Liver (tissue), 9 donors: ENCODE results near the gene CCDC40. TPM values are rescaled to one million over a fixed set of nuclear protein-coding genes. Genes with fewer than 3 reads are reported as not detected.
A peak's percentile ranks its signal among the peaks of the same experiment; 100 is the strongest.

Source experiments
- DNase-seq: peaks from one replicate; pipeline ENCODE4 v3.0.0-alpha.2; 2017; ENCODE audit warnings: low spot score
- H3K27ac ChIP-seq, 2 donors: one replicate each; pipeline ENCODE4 v1.7.0; 2013; ENCODE audit warnings: inconsistent platforms in 2 of 2, low read length in 2 of 2, control low read depth in 1 of 2, low read depth in 1 of 2, mild to moderate bottlenecking in 1 of 2
- H3K27me3 ChIP-seq, 4 donors: one replicate each; pipeline versions ENCODE4 v1.6.1 to v1.7.0; 2013; ENCODE audit warnings: low read length in 3 of 4, inconsistent platforms in 1 of 4, mild to moderate bottlenecking in 1 of 4, moderate library complexity in 1 of 4; ENCODE audit not compliant: control insufficient read depth in 4 of 4, insufficient read depth in 4 of 4
- H3K36me3 ChIP-seq, 4 donors: one replicate each; pipeline versions ENCODE4 v1.6.1 to v1.7.0; 2013; ENCODE audit warnings: low read length in 3 of 4, mild to moderate bottlenecking in 3 of 4, low read depth in 1 of 4, moderate library complexity in 1 of 4; ENCODE audit not compliant: control insufficient read depth in 4 of 4, insufficient read depth in 3 of 4
- H3K4me1 ChIP-seq, 4 donors: one replicate each; pipeline versions ENCODE4 v1.6.1 to v1.7.0; 2013; ENCODE audit warnings: low read length in 3 of 4, mild to moderate bottlenecking in 3 of 4, moderate library complexity in 1 of 4; ENCODE audit not compliant: control insufficient read depth in 4 of 4, insufficient read depth in 4 of 4
- H3K4me3 ChIP-seq, 3 donors: one replicate each; pipeline versions ENCODE4 v1.6.1 to v1.7.0; 2013; ENCODE audit warnings: low read length in 3 of 3, control low read depth in 1 of 3, low read depth in 1 of 3, mild to moderate bottlenecking in 1 of 3
- H3K9ac ChIP-seq, 2 donors: one replicate each; pipeline ENCODE4 v1.7.0; 2013; ENCODE audit warnings: low read length in 2 of 2, mild to moderate bottlenecking in 2 of 2, moderate library complexity in 2 of 2, control low read depth in 1 of 2, low read depth in 1 of 2
- H3K9me3 ChIP-seq, 4 donors: one replicate each; pipeline versions ENCODE4 v1.6.1 to v1.7.0; 2013; ENCODE audit warnings: low read length in 3 of 4; ENCODE audit not compliant: control insufficient read depth in 4 of 4
- ATF3 ChIP-seq: IDR thresholded peaks from 2 replicates; pipeline ENCODE4 v1.6.1; 2016; ENCODE audit warnings: antibody characterized with exemption
- EGR1 ChIP-seq, 2 donors: IDR thresholded peaks; 2 replicates each; pipeline ENCODE4 v1.6.1; 2016 to 2018; ENCODE audit warnings: antibody characterized with exemption in 2 of 2, low read depth in 2 of 2
- FOXA1 ChIP-seq: IDR thresholded peaks from 2 replicates; pipeline ENCODE4 v1.6.1; 2016; ENCODE audit warnings: antibody characterized with exemption
- FOXA2 ChIP-seq: IDR thresholded peaks from 2 replicates; pipeline ENCODE4 v1.6.1; 2016; ENCODE audit warnings: antibody characterized with exemption
- GABPA ChIP-seq, 2 donors: IDR thresholded peaks in 1 of 2; conservative IDR thresholded peaks in 1 of 2; 2 replicates each; pipeline ENCODE4 v1.6.1; 2016; ENCODE audit warnings: antibody characterized with exemption in 2 of 2, mild to moderate bottlenecking in 1 of 2, moderate library complexity in 1 of 2
- HNF4A ChIP-seq, 2 donors: conservative IDR thresholded peaks; 2 replicates each; pipeline ENCODE4 v1.6.1; 2016; ENCODE audit warnings: antibody characterized with exemption in 2 of 2, mild to moderate bottlenecking in 2 of 2
- HNF4G ChIP-seq: IDR thresholded peaks from 2 replicates; pipeline ENCODE4 v1.6.1; 2016; ENCODE audit warnings: antibody characterized with exemption
- JUND ChIP-seq, 2 donors: IDR thresholded peaks; 2 replicates each; pipeline ENCODE4 v1.6.1; 2016; ENCODE audit warnings: antibody characterized with exemption in 2 of 2
- MAX ChIP-seq: IDR thresholded peaks from 2 replicates; pipeline ENCODE4 v1.6.1; 2016; ENCODE audit warnings: antibody characterized with exemption
- NR2F2 ChIP-seq: IDR thresholded peaks from 2 replicates; pipeline ENCODE4 v1.6.1; 2016; ENCODE audit warnings: antibody characterized with exemption
- RAD21 ChIP-seq, 2 donors: IDR thresholded peaks; 2 replicates each; pipeline ENCODE4 v1.6.1; 2016; ENCODE audit warnings: antibody characterized with exemption in 2 of 2, mild to moderate bottlenecking in 2 of 2
- SP1 ChIP-seq: IDR thresholded peaks from 2 replicates; pipeline ENCODE4 v1.6.1; 2018; ENCODE audit warnings: antibody characterized with exemption, mild to moderate bottlenecking
- TAF1 ChIP-seq: conservative IDR thresholded peaks from 2 replicates; pipeline ENCODE4 v1.6.1; 2016; ENCODE audit warnings: antibody characterized with exemption, mild to moderate bottlenecking
- WGBS: extraction: QIAGEN DNeasy Blood & Tissue Kit; methylation state at CpG from one replicate; pipeline ENCODE4 v1.1.7; 2013; 5-methylcytosine and 5-hydroxymethylcytosine counted together
- polyA plus RNA-seq, 2 donors: library from polyadenylated mRNA; stranded (reverse) in 1 of 2; unstranded in 1 of 2; fragments of 200-250 nt in 1 of 2; fragments of >200 nt in 1 of 2; fragmentation: Nextera tagmentation in 1 of 2; extraction: Ambion mirVana in 1 of 2; gene quantifications; one replicate each; pipeline versions ENCODE4 v1.2.1 to v1.2.3, GENCODE V29; 2013 to 2015
- total RNA-seq, 2 donors: library from RNA; depleted of rRNA; stranded (reverse); fragments of >200 nt; gene quantifications; one replicate each; pipeline ENCODE4 v1.2.3, GENCODE V29; 2014
- TF ChIP-seq, protein P1 (sequence below): IDR thresholded peaks from 2 replicates; pipeline ENCODE4 v1.6.1; 2016; ENCODE audit warnings: antibody characterized with exemption
- TF ChIP-seq, protein P2 (sequence below): IDR thresholded peaks from 2 replicates; pipeline ENCODE4 v1.6.1; 2016; ENCODE audit warnings: antibody characterized with exemption, mild to moderate bottlenecking
- donor health status: healthy.
- donor health status: healthy.
- donor health status: healthy.
- donor health status: healthy.
- donor health status: healthy.

CCDC40 gene
- total and polyA plus RNA-seq, 4 donors, result 0.60 to 3.0 (median 1.4) TPM

DNA sequence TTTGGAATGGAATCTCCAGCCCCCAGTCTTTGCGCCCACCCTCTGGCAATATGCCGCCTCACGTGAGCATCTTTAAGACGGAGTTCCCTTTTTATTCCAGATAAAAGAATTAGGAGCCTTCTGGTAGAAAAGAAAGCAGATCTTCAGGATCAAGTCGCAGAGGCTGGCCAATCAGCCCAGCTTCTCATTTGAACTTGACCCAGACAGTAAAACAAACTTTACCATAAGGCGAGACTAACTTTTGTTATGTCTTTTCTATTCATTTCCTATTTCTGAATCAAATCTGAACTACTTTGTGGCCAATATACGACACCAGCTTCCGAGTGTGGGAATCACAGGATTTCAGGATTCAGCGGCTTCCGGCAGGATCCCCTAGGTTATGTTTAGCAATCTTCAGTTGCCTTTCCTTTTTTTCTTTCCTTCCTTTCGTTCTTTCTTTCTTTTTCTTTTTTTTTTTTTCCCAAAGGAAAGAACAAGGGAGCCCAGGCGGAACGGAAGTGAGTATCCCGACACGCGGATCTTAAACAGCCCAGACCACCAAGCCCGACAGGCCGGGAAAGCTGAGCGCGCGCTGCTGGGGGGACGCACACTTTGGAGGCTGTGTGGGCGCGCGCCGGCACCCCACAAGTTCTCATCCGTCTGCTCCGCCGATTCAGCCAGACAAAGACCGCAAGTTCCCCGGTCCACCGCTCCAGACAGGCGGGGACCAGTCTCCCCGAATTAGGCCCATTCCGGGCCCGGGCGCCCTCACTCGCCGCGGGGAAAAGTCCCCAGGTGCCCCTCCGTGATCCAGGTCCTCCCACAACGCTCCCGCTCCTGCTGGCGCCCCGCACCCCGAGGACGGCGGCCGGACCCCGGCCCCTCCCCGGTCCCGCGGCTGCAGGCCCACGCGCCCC, 1.4 kb upstream of the CCDC40 start:
- DNase-seq, result no peak
- Histone ChIP-seq H3K9ac (peak overlapping the region; percentile 58 to 84), H3K4me1 (peaks cover 9 to 38% (median 25%) of the 10 kb centered on the region in 4 donors), H3K27ac (peak overlapping the region; percentile 77 to 84), H3K36me3 (no peaks in the 10 kb centered on the region), H3K9me3 (no peaks in the 10 kb centered on the region), H3K27me3 (no peaks in the 10 kb centered on the region), H3K4me3 (peak overlapping the region; percentile 71 to 93 (median 76))
- TF ChIP-seq JUND (IDR thresholded peaks at IDR 0.05) (no peak), RAD21 (IDR thresholded peaks at IDR 0.05) (peak; percentile 29 to 39)
- TF ChIP-seq, protein P1, sequence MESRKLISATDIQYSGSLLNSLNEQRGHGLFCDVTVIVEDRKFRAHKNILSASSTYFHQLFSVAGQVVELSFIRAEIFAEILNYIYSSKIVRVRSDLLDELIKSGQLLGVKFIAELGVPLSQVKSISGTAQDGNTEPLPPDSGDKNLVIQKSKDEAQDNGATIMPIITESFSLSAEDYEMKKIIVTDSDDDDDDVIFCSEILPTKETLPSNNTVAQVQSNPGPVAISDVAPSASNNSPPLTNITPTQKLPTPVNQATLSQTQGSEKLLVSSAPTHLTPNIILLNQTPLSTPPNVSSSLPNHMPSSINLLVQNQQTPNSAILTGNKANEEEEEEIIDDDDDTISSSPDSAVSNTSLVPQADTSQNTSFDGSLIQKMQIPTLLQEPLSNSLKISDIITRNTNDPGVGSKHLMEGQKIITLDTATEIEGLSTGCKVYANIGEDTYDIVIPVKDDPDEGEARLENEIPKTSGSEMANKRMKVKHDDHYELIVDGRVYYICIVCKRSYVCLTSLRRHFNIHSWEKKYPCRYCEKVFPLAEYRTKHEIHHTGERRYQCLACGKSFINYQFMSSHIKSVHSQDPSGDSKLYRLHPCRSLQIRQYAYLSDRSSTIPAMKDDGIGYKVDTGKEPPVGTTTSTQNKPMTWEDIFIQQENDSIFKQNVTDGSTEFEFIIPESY, result no peak
- WGBS, result 2% methylated on average over 55 of the region's 55 CpGs

GRCh38 chr17:80035687-80035936, 830 bp upstream of the CCDC40 start, which contains the start of gene TBC1D16:
Gene TBC1D16, minus strand, starts transcription at chr17:80035872. Its CDS starts 22,325 bp downstream, at chr17:80013547.
- Histone ChIP-seq H3K27ac (peak within 1 kb of the TSS; percentile 90 to 98), H3K9ac (peak within 1 kb of the TSS; percentile 84 to 91), H3K36me3 (no peaks in the 10 kb centered on the region), H3K9me3 (no peaks in the 10 kb centered on the region), H3K27me3 (no peaks in the 10 kb centered on the region), H3K4me1 (peaks cover 3 to 32% (median 19%) of the 10 kb centered on the region in 4 donors), H3K4me3 (peak within 1 kb of the TSS; percentile 77 to 93 (median 78))
- no peak for TF ChIP-seq NR2F2
- no peak for TF ChIP-seq FOXA1
- no peak for TF ChIP-seq FOXA2
- TF ChIP-seq, protein P1, result no peak
- TF ChIP-seq HNF4A (conservative IDR thresholded peaks at IDR 0.05), result no peak
- TF ChIP-seq TAF1, result no peak
- no peak for TF ChIP-seq SP1
- TF ChIP-seq, protein P2, sequence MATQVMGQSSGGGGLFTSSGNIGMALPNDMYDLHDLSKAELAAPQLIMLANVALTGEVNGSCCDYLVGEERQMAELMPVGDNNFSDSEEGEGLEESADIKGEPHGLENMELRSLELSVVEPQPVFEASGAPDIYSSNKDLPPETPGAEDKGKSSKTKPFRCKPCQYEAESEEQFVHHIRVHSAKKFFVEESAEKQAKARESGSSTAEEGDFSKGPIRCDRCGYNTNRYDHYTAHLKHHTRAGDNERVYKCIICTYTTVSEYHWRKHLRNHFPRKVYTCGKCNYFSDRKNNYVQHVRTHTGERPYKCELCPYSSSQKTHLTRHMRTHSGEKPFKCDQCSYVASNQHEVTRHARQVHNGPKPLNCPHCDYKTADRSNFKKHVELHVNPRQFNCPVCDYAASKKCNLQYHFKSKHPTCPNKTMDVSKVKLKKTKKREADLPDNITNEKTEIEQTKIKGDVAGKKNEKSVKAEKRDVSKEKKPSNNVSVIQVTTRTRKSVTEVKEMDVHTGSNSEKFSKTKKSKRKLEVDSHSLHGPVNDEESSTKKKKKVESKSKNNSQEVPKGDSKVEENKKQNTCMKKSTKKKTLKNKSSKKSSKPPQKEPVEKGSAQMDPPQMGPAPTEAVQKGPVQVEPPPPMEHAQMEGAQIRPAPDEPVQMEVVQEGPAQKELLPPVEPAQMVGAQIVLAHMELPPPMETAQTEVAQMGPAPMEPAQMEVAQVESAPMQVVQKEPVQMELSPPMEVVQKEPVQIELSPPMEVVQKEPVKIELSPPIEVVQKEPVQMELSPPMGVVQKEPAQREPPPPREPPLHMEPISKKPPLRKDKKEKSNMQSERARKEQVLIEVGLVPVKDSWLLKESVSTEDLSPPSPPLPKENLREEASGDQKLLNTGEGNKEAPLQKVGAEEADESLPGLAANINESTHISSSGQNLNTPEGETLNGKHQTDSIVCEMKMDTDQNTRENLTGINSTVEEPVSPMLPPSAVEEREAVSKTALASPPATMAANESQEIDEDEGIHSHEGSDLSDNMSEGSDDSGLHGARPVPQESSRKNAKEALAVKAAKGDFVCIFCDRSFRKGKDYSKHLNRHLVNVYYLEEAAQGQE, result no peak
- TF ChIP-seq JUND (IDR thresholded peaks at IDR 0.05), result no peak
- TF ChIP-seq ATF3, result no peak
- TF ChIP-seq MAX, result no peak
- TF ChIP-seq HNF4G, result no peak
- TF ChIP-seq EGR1 (IDR thresholded peaks at IDR 0.05; ENCODE audit: low read depth in 2 of 2), result no peak
- no peak for TF ChIP-seq GABPA (IDR thresholded peaks at IDR 0.05 in 1 of 2, conservative IDR thresholded peaks at IDR 0.05 in 1 of 2)
- DNase-seq, result no peak
- WGBS, result 2% methylated on average over 46 of the region's 46 CpGs
